Activated T-cell treated with anti-CD3 and anti-CD28 coated beads for 24 hours (primary cell): ENCODE results near the gene KRT37.
"Not testable (repeated sequence)": the region's sequence is repeated elsewhere in the genome, so short reads cannot be mapped to it uniquely, and the experiment has no call there.

Experiments used
- DNase-seq: peaks from one replicate; pipeline ENCODE4 v3.0.0-alpha.2; 2020; ENCODE audit warnings: low read depth

Gene KRT37

DNA sequence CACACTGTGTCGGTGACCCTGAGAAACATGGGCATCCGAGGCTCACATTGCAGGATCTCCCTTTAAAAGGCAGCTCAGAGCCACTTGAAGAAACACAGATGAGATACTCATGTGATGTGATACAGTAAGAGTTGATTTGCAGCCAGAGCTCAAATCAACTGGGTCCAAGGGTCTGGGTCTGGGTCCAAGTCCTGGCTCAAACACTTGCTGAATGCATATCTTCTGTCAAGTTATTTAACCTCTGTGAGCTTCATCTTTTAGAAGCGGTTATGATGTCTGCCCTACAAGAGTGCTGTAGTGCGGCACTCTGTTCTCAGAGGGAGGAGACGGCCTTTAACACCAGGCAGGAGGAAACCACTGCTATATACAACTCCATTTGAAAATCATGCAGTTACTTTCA lies 10.0 kb upstream of the KRT37 start:
- no peak for DNase-seq

- DNase-seq, result no peak
Measured at GRCh38 chr17:41434005-41434404, 9.6 kb upstream of the KRT37 start.

- DNase-seq, result no peak
Measured at GRCh38 chr17:41433586-41433985, 9.2 kb upstream of the KRT37 start.

DNA sequence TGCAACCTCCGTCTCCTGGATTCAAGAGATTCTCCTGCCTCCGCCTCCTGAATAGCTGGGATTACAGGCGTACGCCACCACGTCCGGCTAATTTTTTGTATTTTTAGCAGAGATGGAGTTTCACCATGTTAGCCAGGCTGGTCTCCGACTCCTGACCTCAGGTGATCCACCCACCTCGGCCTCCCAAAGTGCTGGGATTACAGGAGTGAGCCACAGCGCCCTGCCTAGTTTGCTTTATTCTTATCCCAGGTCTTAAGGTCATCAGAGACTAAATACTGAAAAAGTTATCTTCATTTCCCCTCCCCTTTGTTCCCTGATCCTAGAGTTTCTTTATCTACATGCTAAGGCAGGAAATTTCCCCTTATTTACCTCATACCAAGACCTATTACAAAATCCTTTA lies 6.0 kb upstream of the KRT37 start:
- DNase-seq, result not testable (repeated sequence)

DNA sequence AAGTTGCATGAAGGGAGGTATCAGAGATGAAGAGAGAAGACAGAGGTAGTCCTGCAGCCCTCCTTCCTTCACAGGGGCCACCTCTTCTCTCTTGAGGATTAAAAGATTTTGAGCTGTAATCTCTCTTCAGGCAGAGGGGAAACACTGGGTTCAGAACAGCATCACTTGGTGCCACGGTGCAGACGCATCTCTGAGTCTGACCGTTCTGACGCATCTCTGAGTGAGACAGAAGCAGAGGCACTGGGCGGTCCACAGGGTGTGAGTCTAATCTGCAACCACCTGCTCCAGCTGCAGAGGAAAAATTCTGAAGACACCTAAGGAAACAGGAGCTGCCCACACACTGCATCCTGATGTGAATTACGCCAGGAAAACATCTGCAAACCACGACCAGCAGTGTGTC lies 5.3 kb upstream of the KRT37 start:
- no peak for DNase-seq

- DNase-seq, result no peak
Measured at GRCh38 chr17:41428591-41429291, 4.4 kb upstream of the KRT37 start.

- DNase-seq, result not testable (repeated sequence)
Measured at GRCh38 chr17:41422586-41422985, 1.8 kb downstream of the KRT37 start.

- no peak for DNase-seq
Measured at GRCh38 chr17:41421617-41422016, 2.8 kb downstream of the KRT37 start.

DNA sequence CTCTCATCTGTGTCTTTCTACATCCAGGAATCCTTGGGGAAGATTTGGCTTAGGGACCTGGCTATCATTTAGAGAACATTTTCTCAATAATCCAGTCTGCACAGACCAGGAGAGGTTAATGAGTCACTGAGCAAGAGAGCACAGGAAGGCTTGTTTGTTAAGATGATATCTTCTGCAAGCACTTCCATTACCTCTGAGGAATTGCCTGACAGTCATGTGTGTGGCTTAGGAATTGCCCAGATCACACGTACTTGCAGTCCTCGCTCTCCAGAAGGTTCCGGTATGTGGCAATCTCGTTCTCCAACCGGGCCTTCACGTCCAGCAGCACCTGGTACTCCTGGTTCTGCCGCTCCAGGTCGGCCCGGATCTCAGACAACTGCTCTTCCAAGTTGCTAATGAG lies 3.3 kb downstream of the KRT37 start:
- no peak for DNase-seq

DNA sequence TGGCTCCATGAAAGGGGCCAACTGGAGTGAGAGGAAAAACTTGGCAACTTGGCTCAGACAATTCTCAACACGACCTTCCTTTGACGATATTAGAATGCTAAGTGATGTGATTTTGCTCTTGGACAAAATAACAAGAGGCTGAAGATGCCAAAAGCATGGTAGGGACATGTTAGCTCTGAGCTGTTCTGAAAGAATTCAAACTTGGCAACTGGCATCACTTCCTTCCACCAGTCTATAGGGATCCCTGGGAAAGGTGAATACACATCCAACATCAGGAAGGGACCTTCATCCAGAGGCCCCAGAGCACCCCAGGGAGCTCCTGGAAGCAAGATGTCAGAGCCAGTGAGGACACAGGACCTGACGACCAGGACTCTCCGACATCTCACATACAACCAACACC lies 4.3 kb downstream of the KRT37 start:
- no peak for DNase-seq

- DNase-seq, result no peak
Measured at GRCh38 chr17:41419716-41420115, 4.7 kb downstream of the KRT37 start.

- no peak for DNase-seq
Measured at GRCh38 chr17:41418116-41418860, 6.1 kb downstream of the KRT37 start.

DNA sequence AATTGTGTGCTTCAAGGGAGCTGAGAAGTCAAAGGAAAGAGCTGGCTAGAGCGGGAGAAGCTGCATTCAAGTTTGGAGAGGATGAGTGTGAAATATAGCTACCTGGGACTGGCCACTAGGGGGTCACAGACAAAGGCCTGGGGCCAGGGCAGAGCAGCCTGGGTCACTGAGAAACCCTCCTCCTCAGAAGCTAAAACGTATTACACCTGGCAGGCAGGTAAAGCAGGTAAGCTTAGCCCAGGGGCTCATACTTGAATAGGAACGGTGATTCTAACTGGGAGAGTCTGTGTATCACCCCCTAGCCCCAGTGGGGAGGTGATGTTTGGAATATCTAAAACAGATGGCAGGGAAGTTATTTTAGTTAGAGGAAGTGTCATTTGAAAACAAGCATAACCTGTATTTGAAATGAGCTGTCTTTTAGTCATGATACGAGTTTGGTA lies 6.8 kb downstream of the KRT37 start:
- DNase-seq, result no peak

GRCh38 chr17:41417127-41417526 lies 7.3 kb downstream of the KRT37 start:
- DNase-seq, result no peak

DNA sequence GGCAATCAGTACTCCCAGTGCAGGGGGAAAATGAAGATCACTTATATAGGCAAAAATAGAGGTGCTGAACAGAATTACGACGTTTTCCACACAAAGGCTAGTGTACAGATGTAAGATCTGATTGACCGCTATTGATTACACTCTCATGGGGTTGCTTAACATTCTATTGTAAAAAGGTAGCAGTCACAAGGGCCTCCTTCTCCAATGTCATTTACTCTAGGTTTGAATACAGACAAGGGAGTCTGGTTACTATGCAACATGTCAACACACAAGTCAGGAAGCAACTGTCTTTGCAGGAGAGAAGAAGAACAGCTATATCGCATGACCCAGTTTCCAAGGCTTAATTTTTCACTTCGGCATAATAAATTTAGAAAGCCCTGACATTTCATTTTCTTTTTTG lies 7.9 kb downstream of the KRT37 start:
- no peak for DNase-seq

DNA sequence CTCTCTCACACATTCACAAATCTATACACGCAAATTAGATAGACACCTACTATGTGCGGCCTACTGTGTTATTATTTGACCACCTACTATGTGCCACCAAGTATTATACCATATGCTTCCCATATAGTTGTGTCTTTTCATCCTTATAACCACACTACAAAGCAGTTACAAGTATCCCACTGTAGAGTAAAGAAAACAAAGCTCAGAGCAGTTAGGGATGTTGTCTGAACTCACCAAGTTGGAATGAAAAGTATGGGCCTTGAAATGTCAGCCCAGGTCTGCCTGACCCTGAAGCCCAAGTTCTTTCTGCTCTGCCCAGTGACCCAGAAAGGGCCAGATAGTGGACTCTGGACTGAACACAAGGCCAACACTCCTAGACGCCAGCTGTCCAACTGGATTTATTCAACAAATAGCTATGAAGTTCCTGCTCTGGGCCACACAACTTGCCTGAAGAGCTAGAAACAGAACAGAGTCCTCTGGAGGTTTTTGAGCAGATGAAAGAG lies 8.5 kb downstream of the KRT37 start:
- no peak for DNase-seq

- DNase-seq, result no peak
Measured at GRCh38 chr17:41415411-41415810, 9.0 kb downstream of the KRT37 start.

GRCh38 chr17:41413982-41414381 lies 10.4 kb downstream of the KRT37 start:
- no peak for DNase-seq

DNA sequence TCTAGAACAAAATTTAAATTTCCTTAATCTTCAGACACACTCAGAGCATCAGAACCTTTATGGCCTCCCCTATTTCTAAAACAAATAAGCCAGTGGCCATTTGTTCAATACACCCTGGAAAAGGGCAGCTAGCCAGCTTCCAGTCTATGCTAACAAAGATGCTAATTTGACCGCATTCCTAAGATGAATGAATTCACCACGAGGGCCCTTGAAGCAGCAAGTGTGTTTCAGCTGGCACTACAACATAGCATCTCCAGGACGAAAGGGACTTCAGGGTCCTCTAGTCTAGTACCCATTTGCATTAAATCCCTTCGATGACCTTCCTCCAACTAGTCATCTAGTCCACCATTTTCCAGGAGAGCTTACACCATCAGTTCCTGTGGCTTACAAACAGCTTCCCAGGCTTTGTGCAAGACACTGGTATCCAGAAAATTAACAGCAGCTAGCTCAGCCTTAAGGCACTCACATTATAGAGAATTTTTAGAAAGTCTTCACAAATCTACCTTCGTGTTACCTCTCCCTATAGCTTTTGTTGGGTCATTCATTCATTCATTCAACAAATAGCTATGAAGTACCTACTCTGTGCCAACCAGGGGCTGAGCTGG lies 10.9 kb downstream of the KRT37 start:
- DNase-seq, result no peak

- no peak for DNase-seq
Measured at GRCh38 chr17:41411072-41411840, 13.1 kb downstream of the KRT37 start.

DNA sequence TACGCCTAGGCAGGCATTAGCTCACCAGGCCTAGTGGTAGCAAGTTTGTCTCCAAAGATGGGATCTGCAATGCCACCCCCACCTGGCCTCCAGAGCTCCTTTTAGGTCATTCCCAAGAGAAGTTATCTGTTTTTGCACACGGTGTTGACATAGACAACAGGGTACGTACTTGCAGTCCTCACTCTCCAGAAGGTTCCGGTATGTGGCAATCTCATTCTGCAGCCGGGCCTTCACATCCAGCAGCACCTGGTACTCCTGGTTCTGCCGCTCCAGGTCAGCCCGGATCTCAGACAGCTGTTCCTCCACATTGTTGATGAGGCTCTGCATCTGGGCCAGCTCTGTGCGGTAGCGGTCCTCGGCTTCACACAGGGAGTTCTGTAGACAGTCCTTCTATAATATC lies 17.2 kb downstream of the KRT37 start:
- no peak for DNase-seq

DNA sequence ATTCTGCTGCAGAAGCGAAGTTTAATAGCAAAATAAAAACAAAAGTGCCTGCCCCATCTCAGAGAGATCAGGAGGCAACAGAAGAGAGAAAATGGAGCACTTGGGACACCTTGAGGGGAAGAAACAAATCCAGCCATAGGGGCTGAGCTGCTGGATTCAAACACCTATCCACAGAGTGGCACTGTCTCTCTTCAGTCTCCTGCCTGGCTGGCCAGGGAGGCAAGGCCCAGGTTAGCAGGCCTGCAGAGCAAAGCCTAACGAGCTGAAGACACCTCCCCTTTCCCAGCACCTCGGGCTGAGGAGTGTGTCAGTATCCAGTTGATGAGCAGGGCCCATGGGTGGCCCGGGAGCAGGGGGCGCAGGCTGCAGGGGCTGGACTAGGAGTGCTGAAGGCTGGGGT lies 18.2 kb downstream of the KRT37 start:
- DNase-seq, result no peak
